Activated naive CD4-positive, alpha-beta T cell (primary cell): ENCODE data around the gene PEX19.
A peak's percentile ranks its signal among the peaks of the same experiment; 100 is the strongest.

Experiments used
- DNase-seq, 4 experiments: peaks; one replicate each; lab custom pipeline; 2025; lab: John Stamatoyannopoulos, UW

PEX19 gene

DNA sequence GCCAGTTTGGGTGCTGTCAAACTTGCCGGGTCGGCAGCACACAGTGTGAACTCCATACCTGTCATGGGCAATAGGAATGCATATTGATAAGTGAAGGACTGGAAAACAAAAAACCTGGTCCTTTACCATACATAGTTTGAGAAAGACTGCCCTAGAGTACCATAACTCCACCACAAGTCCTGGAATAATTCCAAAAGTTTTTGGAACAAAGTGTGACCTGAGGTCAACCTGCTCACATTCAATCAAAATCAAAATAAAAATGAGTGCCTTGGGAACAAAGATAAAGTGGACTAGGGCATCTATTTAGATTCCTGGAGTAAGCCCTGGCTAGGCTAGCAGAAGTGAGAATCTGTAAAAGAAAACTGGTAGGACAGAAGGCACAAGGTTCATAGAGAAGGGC lies 7.6 kb downstream of the PEX19 start:
- DNase-seq: no peak

DNA sequence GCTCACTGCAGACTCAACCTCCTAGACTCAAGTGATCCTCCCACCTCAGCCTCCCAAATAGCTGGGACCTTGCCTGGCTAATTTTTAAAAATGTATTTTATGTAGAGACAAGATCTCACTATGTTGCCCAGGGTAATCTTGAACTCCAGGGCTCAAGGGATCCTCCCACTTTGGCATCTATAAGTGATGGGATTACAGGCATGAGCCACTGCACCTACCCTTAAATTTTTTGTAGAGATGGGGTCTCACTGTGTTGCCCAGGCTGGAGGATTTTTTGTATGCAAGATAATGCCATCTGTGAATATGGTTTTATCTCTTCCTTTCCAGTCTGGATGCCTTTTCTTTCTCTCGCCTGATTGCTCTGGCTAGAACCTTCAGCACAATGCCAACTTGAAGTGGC lies 13.9 kb downstream of the PEX19 start:
- DNase-seq: no peak

DNA sequence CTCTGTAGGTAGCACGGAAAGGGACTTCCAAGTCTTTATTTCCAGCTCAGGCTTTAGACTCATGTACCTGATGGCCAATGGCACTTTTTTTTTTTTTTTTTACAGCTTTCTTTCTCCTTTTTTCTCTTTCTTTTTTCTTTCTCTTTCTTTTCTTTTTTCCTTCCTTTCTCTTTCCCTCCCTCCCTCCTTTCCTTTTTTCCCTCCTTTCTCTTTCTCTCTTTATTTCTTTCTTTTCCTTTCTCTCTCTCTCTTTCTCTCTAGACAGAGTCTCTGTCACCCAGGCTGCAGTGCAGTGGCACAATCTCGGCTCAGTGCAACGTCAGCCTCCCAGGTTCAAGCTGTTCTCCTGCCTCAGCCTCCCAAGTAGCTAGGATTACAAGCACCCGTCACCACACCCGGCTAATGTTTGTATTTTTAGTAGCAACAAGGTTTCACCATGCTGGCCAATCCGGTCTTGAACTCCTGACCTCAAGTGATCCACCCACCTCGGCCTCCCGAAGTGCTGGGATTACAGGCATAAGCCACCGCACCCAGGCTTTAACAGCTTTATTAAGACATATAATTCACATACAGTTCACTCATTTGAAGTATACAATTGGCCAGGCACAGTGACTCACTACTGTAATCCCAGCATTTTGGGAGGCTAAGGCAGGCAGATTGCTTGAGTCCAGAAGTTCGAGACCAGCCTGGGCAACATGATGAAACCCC lies 17.5 kb downstream of the PEX19 start:
- DNase-seq: no peak

DNA sequence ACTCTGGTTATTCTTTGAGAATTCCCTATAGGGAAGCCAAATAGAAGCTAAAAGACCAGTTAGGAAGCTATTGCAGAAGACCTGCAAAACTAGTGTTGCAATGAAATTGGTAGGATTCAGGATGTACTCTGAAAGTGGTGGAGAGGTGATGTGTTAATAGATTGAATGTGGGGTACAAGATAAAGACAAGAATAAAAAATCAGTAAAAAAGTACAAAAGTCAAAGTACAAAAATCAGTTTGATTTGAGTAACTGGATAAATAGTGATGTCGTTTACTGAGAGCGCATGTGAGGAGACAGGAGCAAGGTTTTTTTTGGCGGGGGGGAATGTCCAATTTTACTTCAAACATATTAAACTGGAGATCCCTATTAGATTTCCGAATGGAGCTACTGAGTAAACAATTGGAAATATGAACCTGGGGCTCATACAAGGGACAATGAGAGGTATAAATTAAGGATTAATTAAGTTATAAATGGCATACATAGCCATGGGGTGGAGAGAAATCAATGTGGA lies 20.1 kb downstream of the PEX19 start:
- DNase-seq: no peak

DNA sequence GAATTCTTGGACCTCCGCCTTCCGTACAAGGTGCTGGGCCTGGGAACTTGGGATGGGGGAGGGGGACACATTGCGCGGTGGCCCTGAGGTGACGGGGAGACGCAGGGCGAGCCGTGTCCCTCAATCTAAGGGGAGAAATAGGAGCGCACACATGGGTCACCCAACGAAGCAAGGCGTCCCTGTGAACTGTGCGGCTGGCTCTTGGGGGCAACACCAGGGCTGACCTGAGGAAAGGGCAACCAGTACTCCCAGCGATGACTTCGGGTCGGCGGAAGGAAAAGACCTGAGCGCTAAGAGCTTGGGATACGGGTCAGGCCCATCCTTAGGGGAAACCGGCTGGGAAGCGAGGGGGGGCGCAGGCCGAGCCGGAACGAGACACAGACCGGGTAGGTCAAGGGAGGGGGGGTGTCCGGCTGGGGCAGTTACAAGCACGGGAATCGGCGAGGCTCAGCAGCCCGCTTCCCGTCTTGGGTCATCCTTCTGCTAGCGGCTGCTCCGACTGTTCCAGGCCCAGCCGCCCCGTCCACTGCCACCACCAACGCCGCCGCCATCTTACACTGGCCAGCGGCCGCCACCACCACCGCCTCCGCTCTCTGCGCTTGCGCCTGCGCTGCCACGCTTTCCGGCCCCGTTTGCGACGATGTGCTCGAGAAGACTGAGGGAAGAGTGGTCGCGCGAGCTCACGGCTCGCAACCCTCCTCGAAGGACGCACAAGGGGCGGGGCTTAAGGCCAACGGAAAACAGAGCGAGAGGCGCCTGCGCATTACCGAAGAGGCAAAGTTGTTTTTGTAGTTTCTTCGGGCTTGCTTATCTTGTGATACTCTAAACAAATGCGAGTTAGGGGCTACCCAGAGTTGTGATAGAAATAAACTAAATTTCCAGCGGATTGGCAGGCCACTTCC lies 22.8 kb downstream of the PEX19 start, which contains the start of gene DCAF8:
Gene DCAF8, minus strand, starts transcription at position 657 of the 902 bp plus-strand sequence. CDS start 18,541 bp downstream, outside the sequence.
- peak; percentile 91 to 96 (median 94) for DNase-seq

DNA sequence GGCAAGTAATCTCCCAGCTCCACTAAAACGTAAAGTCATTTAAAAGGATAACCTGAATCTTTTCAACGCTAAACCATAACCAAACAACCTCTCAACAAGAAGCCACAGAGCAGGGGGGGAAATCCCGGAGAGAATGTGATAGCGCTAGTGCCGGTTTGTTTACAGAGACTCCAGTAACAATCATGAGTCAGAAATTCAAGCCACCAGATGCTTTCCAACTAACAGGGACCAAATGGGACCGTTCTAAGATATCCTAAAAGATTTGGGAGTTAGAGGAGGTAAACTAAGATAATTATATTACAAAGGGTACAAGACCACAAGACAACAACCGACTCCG lies 23.4 kb downstream of the PEX19 start:
- peak in 3 of 4 experiments; percentile 25 to 33 (median 31) for DNase-seq

DNA sequence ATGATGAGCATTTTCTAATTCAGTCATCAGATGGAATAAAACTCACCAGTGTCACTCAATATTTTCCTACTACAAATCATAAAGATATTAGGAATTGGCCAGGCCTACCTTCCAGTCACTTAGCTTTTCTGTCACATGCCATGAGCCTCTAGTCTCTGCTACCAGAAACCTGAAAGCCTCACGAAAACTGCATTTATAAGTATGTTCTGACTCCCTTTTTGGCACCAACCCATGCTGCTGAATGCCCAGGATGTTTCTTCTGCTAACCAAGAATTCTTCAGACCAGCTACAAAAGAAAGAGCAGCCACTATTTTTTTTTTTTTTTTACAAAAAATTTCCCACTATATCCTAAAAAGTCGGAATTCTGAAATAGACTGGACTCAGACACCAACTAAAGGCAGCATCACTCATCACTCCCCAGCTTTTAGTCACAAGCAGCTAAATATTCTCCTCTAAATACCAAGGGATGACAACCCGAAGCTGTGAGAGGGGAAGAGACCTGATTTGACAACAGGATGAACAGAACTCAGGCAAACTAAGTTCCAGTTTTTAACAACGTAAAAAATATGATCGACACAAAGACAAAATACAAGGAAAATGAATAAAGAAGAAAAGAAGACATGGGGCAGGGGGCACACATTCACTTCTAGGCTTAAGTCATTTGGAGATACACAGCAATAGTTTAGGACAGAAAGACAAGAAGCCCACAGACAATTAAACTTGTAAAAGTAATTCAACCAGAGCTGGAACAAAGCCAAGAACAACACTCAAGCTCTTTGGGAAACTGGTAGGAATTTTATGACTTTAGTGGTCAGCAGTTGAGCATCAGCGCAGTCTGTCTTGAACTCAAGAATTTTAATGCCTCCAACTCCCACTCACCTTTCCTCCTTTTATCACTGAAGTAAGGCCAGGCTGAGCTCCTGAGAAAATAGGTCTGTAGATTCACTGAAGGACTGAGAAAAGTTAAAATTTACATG lies 24.2 kb downstream of the PEX19 start:
- no peak for DNase-seq

DNA sequence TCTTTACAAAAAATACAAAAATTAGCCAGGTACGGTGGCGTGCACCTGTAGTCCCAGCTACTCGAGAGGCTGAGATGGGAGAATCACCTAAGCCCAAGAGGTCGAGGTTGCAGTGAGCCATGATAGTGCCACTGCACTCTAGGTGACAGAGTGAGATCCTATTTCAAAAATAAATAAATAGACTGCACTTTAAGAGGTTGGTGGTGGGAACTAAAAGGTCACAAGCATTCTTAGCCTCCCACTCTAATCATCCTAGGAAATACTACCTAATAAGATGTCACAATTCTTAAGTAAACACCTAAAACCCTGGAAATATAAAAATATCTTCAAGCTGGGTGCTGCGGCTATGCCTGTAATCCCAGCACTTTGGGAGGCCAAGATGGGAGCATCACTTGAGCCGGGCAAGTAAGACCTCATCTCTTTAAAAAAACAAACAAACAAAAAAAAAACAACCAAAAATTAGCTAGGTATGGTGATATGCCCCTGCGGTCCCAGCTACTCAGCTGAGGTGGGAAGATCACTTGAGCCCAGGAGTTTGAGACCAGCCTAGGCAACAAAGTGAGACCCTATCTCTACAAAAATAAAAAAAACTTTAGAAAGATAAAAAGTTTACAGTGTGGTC lies 26.6 kb downstream of the PEX19 start:
- DNase-seq: no peak

DNA sequence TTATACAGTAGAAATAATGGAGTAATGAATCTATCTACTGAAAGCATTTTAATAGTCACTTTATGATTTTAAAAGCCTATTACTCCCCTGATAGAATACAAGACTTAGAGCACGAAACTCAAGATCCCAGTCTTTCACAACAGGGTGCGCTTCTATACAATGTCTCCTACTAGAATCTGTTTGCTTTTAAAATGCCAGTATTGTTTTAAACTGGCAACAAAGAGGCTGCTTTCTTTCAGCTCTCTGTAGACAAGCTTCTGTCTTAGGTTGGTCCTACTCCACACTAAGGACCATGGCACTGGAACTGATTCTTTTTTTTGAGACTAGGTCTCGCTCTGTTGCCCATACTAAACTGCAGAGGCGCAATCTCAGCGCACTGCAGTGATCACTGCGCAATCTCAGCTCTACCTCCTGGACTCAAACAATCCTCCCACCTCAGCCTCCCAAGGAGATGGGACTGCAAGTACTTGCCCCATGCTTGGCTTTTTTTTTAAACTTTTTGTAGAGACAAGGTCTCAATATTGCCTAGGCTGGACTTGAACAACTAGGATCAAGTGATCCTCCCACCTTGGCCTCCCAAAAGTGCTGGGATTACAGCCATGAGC lies 27.4 kb downstream of the PEX19 start:
- DNase-seq: no peak

DNA sequence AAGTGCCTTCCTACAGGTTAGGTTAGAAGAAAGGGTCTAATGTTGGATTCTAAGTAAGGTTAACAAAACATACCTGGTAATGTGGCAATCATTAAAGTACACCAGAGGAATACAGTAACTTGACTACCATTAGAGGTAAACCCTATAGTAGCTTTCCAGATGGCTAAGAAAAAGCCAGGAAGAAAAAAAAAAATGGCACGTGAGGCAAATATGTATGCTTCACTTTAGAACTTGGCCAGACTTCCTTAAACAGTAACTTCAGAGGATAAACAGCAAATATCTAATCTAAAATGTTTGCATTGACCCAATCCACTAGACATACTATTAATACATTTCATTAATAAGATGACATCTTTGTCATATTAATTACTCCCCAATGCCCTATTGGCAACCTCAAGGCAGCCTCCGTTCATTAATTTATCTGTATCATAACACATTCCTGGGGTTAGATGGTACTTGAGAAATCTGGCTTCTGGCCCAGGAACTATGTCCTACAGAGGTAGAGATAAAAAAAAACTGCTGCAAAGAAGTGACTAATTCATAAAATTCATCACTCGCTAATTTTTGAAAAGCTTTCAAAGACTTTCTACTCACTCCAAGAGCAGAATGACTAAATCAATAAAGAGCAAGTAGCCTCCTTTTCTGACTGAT lies 28.4 kb downstream of the PEX19 start:
- DNase-seq: no peak

DNA sequence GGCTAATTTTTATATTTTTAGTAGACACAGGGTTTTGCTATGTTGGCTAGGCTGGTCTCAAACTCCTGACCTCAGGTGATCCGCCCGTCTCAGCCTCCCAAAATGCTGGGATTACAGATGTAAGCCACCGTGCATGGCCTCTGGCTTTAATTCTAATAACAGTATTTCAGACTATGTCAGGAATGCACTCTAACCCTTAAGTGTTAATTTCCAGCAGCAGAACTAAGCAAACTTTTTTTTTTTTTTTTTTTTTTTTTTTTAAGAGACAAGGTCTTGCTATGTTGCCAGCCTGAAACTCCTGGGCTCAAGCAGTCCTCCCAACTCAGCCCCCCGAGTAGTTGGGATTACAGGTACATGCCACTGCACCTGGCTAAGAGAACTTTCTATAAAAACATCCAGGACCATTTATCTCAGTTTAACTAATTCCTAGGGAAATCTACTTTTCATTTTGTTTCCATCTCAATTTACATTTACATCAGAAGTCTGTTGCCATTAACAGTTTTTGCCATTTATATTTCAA lies 29.1 kb downstream of the PEX19 start:
- DNase-seq: no peak

DNA sequence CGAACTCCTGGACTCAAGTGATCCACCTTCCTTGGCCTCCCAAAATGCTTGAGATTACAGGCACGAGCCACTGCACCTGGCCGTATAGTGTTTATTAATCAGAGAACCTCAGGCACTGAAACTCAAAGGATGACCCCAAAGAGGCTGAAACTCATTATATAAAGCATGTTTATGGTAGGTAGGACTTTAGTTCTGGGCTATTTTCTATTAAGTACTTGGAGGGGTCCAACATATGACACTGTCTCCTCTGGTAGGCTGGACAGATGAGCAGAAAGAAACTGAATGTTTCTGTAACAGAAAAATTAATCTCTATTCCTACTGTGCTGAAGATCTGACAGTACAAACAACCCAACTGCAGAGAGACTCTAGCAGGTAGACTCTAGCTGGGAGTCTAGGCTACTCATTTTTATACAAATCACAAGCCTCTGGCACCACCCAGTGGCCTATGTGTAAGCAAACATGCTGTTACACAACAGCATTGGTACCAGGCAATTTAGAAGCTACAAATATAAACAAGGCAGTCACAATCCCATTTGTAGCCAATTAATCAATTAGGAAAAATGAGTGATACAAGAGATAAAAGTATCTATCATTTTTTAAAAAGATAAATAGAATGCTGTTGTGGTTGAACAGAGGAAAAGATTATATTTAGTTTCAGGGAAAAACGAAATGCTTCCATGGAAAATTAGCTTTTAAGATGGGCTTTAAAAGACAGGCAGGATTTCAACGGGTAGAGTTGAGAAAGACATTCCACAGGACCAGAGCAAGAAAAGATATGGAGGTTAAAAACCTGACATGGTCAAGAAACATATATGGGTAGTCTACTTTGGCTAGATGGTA lies 33.0 kb downstream of the PEX19 start:
- DNase-seq: peak in 2 of 4 experiments; percentile 3 to 43

DNA sequence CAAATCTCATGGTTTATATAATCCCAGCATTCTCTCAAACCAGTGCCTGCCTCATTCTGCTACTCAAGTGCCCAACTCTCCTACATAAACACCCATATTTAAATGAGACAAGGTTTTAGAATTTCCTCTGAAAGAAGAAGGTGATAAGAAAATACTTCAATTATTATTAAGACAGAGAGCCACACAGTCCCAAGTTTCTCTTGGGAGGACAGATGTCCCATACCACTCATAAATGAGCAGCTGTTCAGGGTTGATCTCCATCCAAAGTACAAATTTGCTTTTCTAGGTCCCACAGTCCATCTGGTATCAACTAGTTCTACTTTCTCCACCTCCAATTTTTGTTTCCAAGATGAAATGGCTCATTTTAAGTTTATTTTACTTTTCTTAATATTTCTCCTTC lies 33.9 kb downstream of the PEX19 start:
- no peak for DNase-seq

DNA sequence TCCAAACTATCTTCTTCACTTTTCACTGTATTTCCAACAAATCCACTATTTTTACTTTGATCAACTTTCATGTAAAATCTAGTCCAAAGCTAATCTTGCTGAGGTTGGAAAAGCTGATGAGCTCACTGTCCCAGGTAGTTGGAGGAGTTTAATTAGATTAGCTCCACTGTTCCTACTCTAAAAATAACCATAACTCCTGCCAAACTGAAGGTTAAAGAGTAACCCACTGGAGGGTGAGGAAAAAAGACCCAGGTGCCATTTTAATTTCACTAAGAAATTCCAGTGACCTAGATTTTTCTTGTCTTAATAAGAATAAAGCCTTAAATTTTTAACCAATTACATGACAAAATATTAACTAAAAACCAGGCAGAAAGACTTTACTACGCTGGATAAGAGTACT lies 37.9 kb downstream of the PEX19 start:
- DNase-seq: no peak

DNA sequence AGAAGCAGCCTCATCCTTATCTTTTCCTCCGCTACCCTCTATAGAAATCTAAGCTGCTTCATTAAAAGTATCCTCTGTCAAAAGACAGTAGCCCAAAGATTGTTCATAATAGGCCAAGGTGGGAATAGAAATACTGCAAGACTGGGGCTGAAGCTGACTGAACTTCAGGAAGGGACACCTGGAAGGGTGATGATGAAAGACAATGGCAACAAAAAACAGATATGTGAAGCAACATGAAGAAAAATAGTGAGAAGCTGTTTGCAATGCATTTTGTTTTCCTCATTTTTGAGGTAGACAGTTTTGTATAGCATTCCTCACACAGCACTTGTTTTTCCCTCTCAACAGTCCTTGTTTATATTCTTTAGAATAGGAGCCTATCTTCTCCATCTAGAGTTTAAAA lies 39.5 kb downstream of the PEX19 start:
- no peak for DNase-seq

DNA sequence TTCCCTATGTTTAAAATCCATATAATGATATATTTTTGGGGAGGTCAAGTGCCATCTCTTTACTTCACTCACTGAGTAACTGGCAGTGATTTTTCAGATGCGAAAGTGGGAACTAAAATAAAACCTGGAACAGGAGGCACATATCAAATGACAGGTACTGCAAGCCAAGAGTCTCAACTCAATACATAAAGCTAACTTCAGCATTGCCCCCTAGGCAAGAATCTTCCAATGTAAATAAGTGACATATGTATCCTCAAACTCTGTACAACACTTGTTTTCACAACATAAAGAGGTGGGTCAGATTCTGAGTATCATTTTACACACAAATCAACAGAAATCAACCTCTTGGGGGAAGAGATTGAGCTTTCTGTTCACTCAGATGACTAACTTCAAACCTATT lies 40.7 kb downstream of the PEX19 start:
- no peak for DNase-seq

DNA sequence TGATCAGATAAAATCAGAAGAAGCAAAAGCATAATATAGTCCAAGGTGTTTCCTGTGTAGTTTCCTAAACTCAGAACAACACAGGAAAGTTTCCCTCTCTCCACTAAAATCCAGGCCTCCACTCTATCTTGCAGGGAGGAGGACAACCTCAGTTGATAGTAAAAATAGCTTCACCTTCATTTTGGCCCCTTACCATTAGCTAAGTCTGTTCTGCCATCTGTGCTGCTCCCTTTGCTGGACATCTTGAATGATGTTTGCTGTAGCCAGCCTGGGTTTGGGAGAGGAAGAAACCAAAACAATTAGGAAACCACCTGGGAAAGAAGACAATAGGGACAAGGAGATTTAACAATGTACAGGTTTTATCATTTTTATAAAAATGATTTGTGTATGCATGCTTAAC lies 41.2 kb downstream of the PEX19 start:
- DNase-seq: no peak

DNA sequence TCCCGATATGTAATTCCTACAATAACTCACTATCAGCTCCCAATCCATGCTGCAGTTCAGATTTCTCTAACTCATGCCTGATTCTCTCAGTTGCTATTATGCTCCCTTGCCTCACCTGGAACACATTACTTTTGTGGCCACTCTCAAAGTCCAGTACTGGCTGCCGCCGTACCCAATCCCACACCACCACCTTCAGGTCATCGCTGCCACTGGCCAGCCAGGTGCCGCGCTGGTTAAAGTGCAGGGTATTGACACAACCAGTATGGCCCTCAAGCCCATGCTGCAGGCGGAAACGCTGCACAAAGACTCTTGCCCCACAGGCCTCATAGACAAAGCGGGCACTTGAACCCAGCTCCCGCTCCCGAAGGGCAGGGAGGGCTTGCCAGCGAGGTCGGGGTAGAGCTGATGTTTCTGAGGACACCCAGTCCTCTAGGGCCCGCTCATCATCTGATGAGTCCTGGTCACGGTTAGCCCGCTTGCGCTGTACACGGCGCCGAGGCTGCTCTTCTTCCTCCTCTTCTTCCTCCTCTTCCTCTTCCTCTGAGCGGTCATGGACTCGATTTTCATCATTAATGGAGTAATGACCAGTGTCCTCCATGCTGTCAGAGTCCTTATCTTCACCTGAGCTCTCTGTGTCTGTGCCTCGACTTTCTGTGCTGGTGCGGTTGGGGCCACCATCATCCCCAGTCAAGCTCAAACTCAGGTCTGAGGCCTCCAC lies 45.2 kb downstream of the PEX19 start:
- DNase-seq: no peak

DNA sequence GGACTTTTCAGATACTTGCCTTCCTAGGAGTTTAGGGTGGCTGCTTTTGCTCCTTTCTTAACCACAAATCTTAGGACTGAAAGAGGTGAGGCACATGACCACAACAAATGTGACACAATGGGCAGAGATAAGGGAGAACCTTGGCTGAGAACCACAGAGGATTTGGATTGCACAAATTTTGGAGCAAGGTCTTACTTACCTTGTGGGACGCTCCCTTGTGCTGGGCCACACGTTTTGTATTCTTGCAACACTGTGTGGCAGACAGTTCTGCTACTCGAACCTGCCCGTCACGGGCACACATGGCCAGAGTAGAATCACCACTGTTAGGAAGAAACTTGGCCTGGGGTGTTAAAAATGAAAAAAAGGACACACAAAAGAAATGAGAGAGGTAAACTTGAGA lies 46.5 kb downstream of the PEX19 start:
- DNase-seq: no peak
